Fibroblast of lung (primary cell): Measurements from ENCODE around the gene OPTC. TPM values are rescaled to one million over a fixed set of nuclear protein-coding genes. Genes with fewer than 3 reads are reported as not detected.

Experiments used
- DNase-seq, 2 donors: peaks; one replicate each; pipeline versions ENCODE4 v3.0.0 to v3.0.0-alpha.2; 2010; ENCODE audit warnings: low read depth in 2 of 2
- H2AFZ ChIP-seq: 2 replicates; pipeline ENCODE4 v1.5.1; 2012; ENCODE audit warnings: low read length, control low read depth, inconsistent platforms
- H3K27ac ChIP-seq: 2 replicates; pipeline ENCODE4 v1.5.1; 2011; ENCODE audit warnings: low read length, control low read depth; ENCODE audit not compliant: insufficient read depth
- H3K27me3 ChIP-seq: 2 replicates; pipeline ENCODE4 v1.5.1; 2011; ENCODE audit warnings: mild to moderate bottlenecking, low read length; ENCODE audit not compliant: control insufficient read depth, insufficient read depth
- H3K36me3 ChIP-seq: 2 replicates; pipeline ENCODE4 v1.5.1; 2011; ENCODE audit warnings: low read length; ENCODE audit not compliant: control insufficient read depth, insufficient read depth
- H3K4me1 ChIP-seq: 2 replicates; pipeline ENCODE4 v1.5.1; 2011; ENCODE audit warnings: low read length; ENCODE audit not compliant: control insufficient read depth, insufficient read depth; ENCODE audit errors: extremely low read depth
- H3K4me2 ChIP-seq: 2 replicates; pipeline ENCODE4 v1.5.1; 2011; ENCODE audit warnings: low read length, control low read depth; ENCODE audit not compliant: insufficient read depth; ENCODE audit errors: extremely low read depth
- H3K4me3 ChIP-seq, 4 experiments: fragments of 200-600 bp in 1 of 4; sonication (generic) in 1 of 4; replicated peaks in 1 of 4; 2 replicates each; pipeline ENCODE4 v1.5.1; 2011 to 2016; ENCODE audit warnings: low read length in 4 of 4, low read depth in 3 of 4, mild to moderate bottlenecking in 3 of 4, control low read depth in 2 of 4, inconsistent platforms in 1 of 4, mixed read lengths in 1 of 4; ENCODE audit not compliant: insufficient read depth in 1 of 4; ENCODE audit errors: control extremely low read depth in 1 of 4
- H3K79me2 ChIP-seq: 2 replicates; pipeline ENCODE4 v1.5.1; 2012; ENCODE audit warnings: mild to moderate bottlenecking, low read length, inconsistent platforms; ENCODE audit not compliant: control insufficient read depth, insufficient read depth
- H3K9ac ChIP-seq: 2 replicates; pipeline ENCODE4 v1.5.1; 2011; ENCODE audit warnings: mild to moderate bottlenecking, low read length, control low read depth; ENCODE audit not compliant: insufficient read depth
- H3K9me3 ChIP-seq: 2 replicates; pipeline ENCODE4 v1.5.1; 2012; ENCODE audit warnings: low read depth, low read length; ENCODE audit not compliant: control insufficient read depth, insufficient read depth
- H4K20me1 ChIP-seq: 2 replicates; pipeline ENCODE4 v1.5.1; 2011; ENCODE audit warnings: low read length; ENCODE audit not compliant: control insufficient read depth, insufficient read depth; ENCODE audit errors: extremely low read depth
- CTCF ChIP-seq, 2 donors: IDR thresholded peaks in 1 of 2; conservative IDR thresholded peaks in 1 of 2; 1 replicate in 1 of 2; 2 replicates in 1 of 2; pipeline ENCODE4 v1.5.1; 2011 to 2012; ENCODE audit warnings: low read length in 2 of 2, control low read depth in 1 of 2, inconsistent platforms in 1 of 2, low read depth in 1 of 2, mild to moderate bottlenecking in 1 of 2
- EZH2 ChIP-seq: IDR thresholded peaks from 2 replicates; pipeline ENCODE4 v1.5.1; 2012; ENCODE audit warnings: low read length, control low read depth, mild to moderate bottlenecking; ENCODE audit errors: missing control alignments
- polyA plus RNA-seq, 2 donors: library from polyadenylated mRNA; depleted of rRNA in 1 of 2; stranded (reverse) in 1 of 2; unstranded in 1 of 2; fragments of >200 nt; gene quantifications; 2 replicates each; pipeline ENCODE4 v1.2.1, GENCODE V29; 2011 to 2012; ENCODE audit warnings: missing spikeins in 1 of 2
- total RNA-seq: library from RNA; depleted of rRNA; stranded (reverse); fragments of >200 nt; gene quantifications from 2 replicates; pipeline ENCODE4 v1.2.1, GENCODE V29; 2014

OPTC gene
- total and polyA plus RNA-seq, 2 donors (not counting 1 experiment from before 2014, with no cell fraction given) = not detected

GRCh38 chr1:203544978-203545816, 51.2 kb downstream of the OPTC start:
- TF ChIP-seq CTCF (conservative IDR thresholded peaks at IDR 0.05 in 1 of 2, IDR thresholded peaks at IDR 0.05 in 1 of 2; ENCODE audit: low read depth in 1 of 2, low read length in 2 of 2) (no peak), EZH2 (no peak)
- Histone ChIP-seq H2AFZ (no peak overlapping the region), H4K20me1 (no peaks in the 10 kb centered on the region), H3K79me2 (no peaks in the 10 kb centered on the region), H3K27me3 (no peaks in the 10 kb centered on the region), H3K36me3 (no peaks in the 10 kb centered on the region), H3K4me1 (peaks cover 2% of the 10 kb centered on the region), H3K9ac (no peak overlapping the region), H3K4me2 (no peak overlapping the region), H3K27ac (no peak overlapping the region), H3K4me3 (no peak overlapping the region), H3K9me3 (no peaks in the 10 kb centered on the region)
- no peak for DNase-seq

- no peak for TF ChIP-seq CTCF (conservative IDR thresholded peaks at IDR 0.05 in 1 of 2, IDR thresholded peaks at IDR 0.05 in 1 of 2; ENCODE audit: low read depth in 1 of 2, low read length in 2 of 2)
- H3K4me2 ChIP-seq = no peak overlapping the region
- H3K4me1 ChIP-seq = peaks cover 2% of the 10 kb centered on the region
- no peaks in the 10 kb centered on the region for H3K27me3 ChIP-seq
- no peak overlapping the region for H3K27ac ChIP-seq
- no peaks in the 10 kb centered on the region for H4K20me1 ChIP-seq
- H3K4me3 ChIP-seq = no peak overlapping the region
- no peaks in the 10 kb centered on the region for H3K9me3 ChIP-seq
- H3K9ac ChIP-seq = no peak overlapping the region
- no peak for DNase-seq
- no peaks in the 10 kb centered on the region for H3K36me3 ChIP-seq
- H2AFZ ChIP-seq = no peak overlapping the region
- H3K79me2 ChIP-seq = no peaks in the 10 kb centered on the region
Measured at GRCh38 chr1:203546274-203546673, 52.3 kb downstream of the OPTC start.

GRCh38 chr1:203547147-203547546, 53.2 kb downstream of the OPTC start:
- Histone ChIP-seq H3K9me3 (no peaks in the 10 kb centered on the region), H3K79me2 (no peaks in the 10 kb centered on the region), H3K4me2 (no peak overlapping the region), H3K27ac (no peak overlapping the region), H2AFZ (no peak overlapping the region), H4K20me1 (no peaks in the 10 kb centered on the region), H3K36me3 (no peaks in the 10 kb centered on the region), H3K4me1 (peaks cover 2% of the 10 kb centered on the region), H3K4me3 (no peak overlapping the region), H3K27me3 (no peaks in the 10 kb centered on the region), H3K9ac (no peak overlapping the region)
- no peak for DNase-seq
- no peak for TF ChIP-seq CTCF (conservative IDR thresholded peaks at IDR 0.05 in 1 of 2, IDR thresholded peaks at IDR 0.05 in 1 of 2; ENCODE audit: low read depth in 1 of 2, low read length in 2 of 2)
- TF ChIP-seq EZH2 = no peak
